Endothelial cell of umbilical vein (primary cell): ENCODE data around the gene PSMB8. TPM values are rescaled to one million over a fixed set of nuclear protein-coding genes. Genes with fewer than 3 reads are reported as not detected.

Experiments
- BruUV-seq: library from RNA; stranded (reverse); fragments of 400-500 nt; replicated peaks from 2 replicates; lab custom pipeline; 2021; lab: Mats Ljungman, UMichigan
- CTCF ChIA-PET: fragments of 300-600, 350-600 bp; sonication (Branson Sonifier 250); formaldehyde crosslinking; loops from one replicate; lab custom pipeline; 2021; ENCODE audit warnings: antibody characterized with exemption, inconsistent platforms; lab: Charles Lee
- POLR2A ChIA-PET: fragments of 300-600, 350-600 bp; sonication (Branson Sonifier 250); formaldehyde crosslinking; loops from one replicate; lab custom pipeline; 2021; ENCODE audit warnings: antibody characterized with exemption, inconsistent platforms; lab: Charles Lee
- DNase-seq: peaks from one replicate; pipeline ENCODE4 v3.0.0-alpha.2; 2011; ENCODE audit warnings: low read depth, low spot score
- FAIRE-seq: peaks from 2 replicates; lab custom pipeline; 2011; peaks lifted over from hg19 to GRCh38; lab: Jason Lieb, UNC
- H2AFZ ChIP-seq: 2 replicates; pipeline ENCODE4 v1.6.0; 2012; ENCODE audit warnings: low read depth, low read length, control low read depth, inconsistent platforms
- H3K27ac ChIP-seq: 2 replicates; pipeline ENCODE4 v1.5.1; 2011; ENCODE audit warnings: low read depth, mild to moderate bottlenecking, control low read depth, low read length, moderate library complexity; ENCODE audit not compliant: insufficient read depth
- H3K27me3 ChIP-seq, 2 experiments: 2 replicates each; pipeline versions ENCODE4 v1.6.0 to v1.6.1; 2011; ENCODE audit warnings: low read length in 2 of 2, mixed read lengths in 1 of 2; ENCODE audit not compliant: control insufficient read depth in 2 of 2, insufficient read depth in 2 of 2
- H3K36me3 ChIP-seq, 2 experiments: 2 replicates in 1 of 2; 3 replicates in 1 of 2; pipeline ENCODE4 v1.5.1; 2011; ENCODE audit warnings: low read length in 2 of 2, mild to moderate bottlenecking in 1 of 2, moderate library complexity in 1 of 2; ENCODE audit not compliant: control insufficient read depth in 2 of 2, insufficient read depth in 2 of 2; ENCODE audit errors: extremely low read depth in 1 of 2
- H3K4me1 ChIP-seq: 3 replicates; pipeline ENCODE4 v1.5.1; 2011; ENCODE audit warnings: mild to moderate bottlenecking, low read length; ENCODE audit not compliant: control insufficient read depth, insufficient read depth; ENCODE audit errors: extremely low read depth
- H3K4me2 ChIP-seq: 2 replicates; pipeline ENCODE4 v1.6.1; 2011; ENCODE audit warnings: low read length, control low read depth, mixed read lengths; ENCODE audit not compliant: insufficient read depth
- H3K4me3 ChIP-seq, 3 experiments: fragments of 200-600 bp in 1 of 3; sonication (generic), shearing (Covaris generic) in 1 of 3; replicated peaks in 1 of 3; 2 replicates each; pipeline ENCODE4 v1.5.1; 2011 to 2016; ENCODE audit warnings: control low read depth in 3 of 3, low read length in 3 of 3, mild to moderate bottlenecking in 2 of 3, inconsistent platforms in 1 of 3, low read depth in 1 of 3, moderate library complexity in 1 of 3; ENCODE audit not compliant: insufficient read depth in 1 of 3
- H3K79me2 ChIP-seq: 2 replicates; pipeline ENCODE4 v1.6.0; 2012; ENCODE audit warnings: low read length, inconsistent platforms; ENCODE audit not compliant: control insufficient read depth, insufficient read depth
- H3K9ac ChIP-seq: replicated peaks from 2 replicates; pipeline ENCODE3; 2011; ENCODE audit warnings: low read length, control low read depth; ENCODE audit not compliant: insufficient read depth; ENCODE audit errors: extremely low read depth
- H3K9me1 ChIP-seq: replicated peaks from 3 replicates; pipeline ENCODE4 v1.6.0; 2011; ENCODE audit warnings: mild to moderate bottlenecking, low read length; ENCODE audit not compliant: control insufficient read depth, insufficient read depth; ENCODE audit errors: extremely low read depth
- H3K9me3 ChIP-seq: replicated peaks from 2 replicates; pipeline ENCODE4 v1.5.1; 2012; ENCODE audit warnings: low read length, inconsistent platforms; ENCODE audit not compliant: control insufficient read depth, insufficient read depth
- H4K20me1 ChIP-seq: replicated peaks from 2 replicates; pipeline ENCODE3; 2011; ENCODE audit warnings: mild to moderate bottlenecking, low read length; ENCODE audit not compliant: control insufficient read depth, insufficient read depth; ENCODE audit errors: extremely low read depth
- EZH2 ChIP-seq: IDR thresholded peaks from 2 replicates; pipeline ENCODE4 v1.6.1; 2012; ENCODE audit warnings: borderline replicate concordance, low read depth, mild to moderate bottlenecking, moderate library complexity, low read length, inconsistent platforms; ENCODE audit not compliant: severe bottlenecking
- FOS ChIP-seq: IDR thresholded peaks from 2 replicates; pipeline ENCODE4 v1.6.1; 2011; ENCODE audit warnings: mild to moderate bottlenecking, low read length, moderate library complexity, borderline replicate concordance; ENCODE audit not compliant: insufficient read depth
- GATA2 ChIP-seq: IDR thresholded peaks from 2 replicates; pipeline ENCODE4 v1.7.0; 2011; ENCODE audit warnings: low read depth, mild to moderate bottlenecking, moderate library complexity, mixed read lengths, low read length; ENCODE audit not compliant: insufficient read length, insufficient read depth
- JUN ChIP-seq: IDR thresholded peaks from 2 replicates; pipeline ENCODE4 v1.6.1; 2011; ENCODE audit warnings: borderline replicate concordance, low read depth; ENCODE audit not compliant: insufficient read length, insufficient read depth
- MYC ChIP-seq: IDR thresholded peaks from one replicate; pipeline ENCODE4 v1.6.1; 2011; ENCODE audit warnings: mild to moderate bottlenecking, low read depth, low read length
- POLR2A ChIP-seq: IDR thresholded peaks from 2 replicates; pipeline ENCODE4 v1.6.1; 2012; ENCODE audit warnings: low read depth, mild to moderate bottlenecking, control low read depth, low read length
- POLR2AphosphoS5 ChIP-seq: IDR thresholded peaks from 2 replicates; pipeline ENCODE4 v1.6.1; 2012; ENCODE audit warnings: low read depth, mild to moderate bottlenecking, control low read depth, low read length, moderate library complexity; ENCODE audit not compliant: insufficient read depth
- dilution Hi-C: fragments of 300-500 bp; cut with MboI; formaldehyde crosslinking; loops from one replicate; pipeline ENCODE4 v1.15.0; 2019; ENCODE audit warnings: low sequenced_read_pairs; ENCODE audit not compliant: extremely low pct_ligation_motif_present
- intact Hi-C: fragments of 100-400 bp; cut with micrococcal nuclease; formaldehyde crosslinking; loops from one replicate; pipeline ENCODE4 v1.10.0; 2022
- polyA plus RNA-seq, 4 experiments: library from polyadenylated mRNA; depleted of rRNA in 3 of 4; stranded (reverse) in 3 of 4; unstranded in 1 of 4; fragments of >200 nt; gene quantifications; 2 replicates each; pipeline versions ENCODE4 v1.2.1 to v1.2.3, GENCODE V29; 2011 to 2012; ENCODE audit warnings: missing spikeins in 1 of 4
- total RNA-seq: library from RNA; stranded (reverse); gene quantifications from 2 replicates; pipeline ENCODE4 v1.2.3, GENCODE V29; 2021
- TF ChIP-seq, protein P1 (sequence below), 2 donors: IDR thresholded peaks; 1 replicate in 1 of 2; 2 replicates in 1 of 2; pipeline ENCODE4 v1.5.1; 2011; ENCODE audit warnings: low read length in 2 of 2, mild to moderate bottlenecking in 2 of 2, moderate library complexity in 2 of 2, control low read depth in 1 of 2, inconsistent platforms in 1 of 2, low read depth in 1 of 2; ENCODE audit not compliant: insufficient read depth in 1 of 2; ENCODE audit errors: extremely low read depth in 1 of 2

Gene PSMB8
- total and polyA plus RNA-seq, 2 donors (not counting 3 experiments of a cell fraction or from before 2014, with no cell fraction given) = 40.1 to 49.4 TPM

DNA sequence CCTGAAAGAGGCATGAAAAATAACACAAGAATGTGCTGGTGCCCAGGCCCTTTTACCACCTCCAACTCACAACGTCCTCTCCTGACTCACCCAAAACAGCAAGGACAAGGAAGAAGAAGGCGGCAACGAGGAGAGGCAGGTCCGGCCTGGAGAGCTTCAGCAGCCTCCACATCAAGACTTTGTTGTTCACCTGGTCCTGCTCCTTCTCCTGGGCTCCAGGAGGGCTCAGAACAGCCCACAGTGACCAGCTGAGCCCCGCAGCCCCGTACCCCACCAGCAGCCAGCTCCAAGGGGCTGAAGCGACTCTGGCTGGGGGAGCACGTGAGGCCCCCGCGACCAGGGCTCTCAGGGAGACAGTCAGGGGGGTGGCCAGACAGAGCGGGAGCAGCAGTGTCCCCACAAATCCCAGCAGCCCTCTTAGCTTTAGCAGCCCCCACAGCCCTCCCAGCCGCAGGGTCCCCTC, 6.2 kb downstream of the PSMB8 start:
- ChIA-PET CTCF (interaction anchor here (0.9 to 11.0 kb wide), 25 partner anchors 11 to 593 kb away, joined by 3 to 397 read pairs (median 11); partner anchors contain the start of genes HLA-DMA, PSMB9 and TAP1), POLR2A (interaction anchor here (0.5 to 1.9 kb wide), 4 partner anchors 16 to 134 kb away, joined by 3 to 16 read pairs (median 10); partner anchors contain the start of genes BRD2, PSMB9 and TAP1)
- TF ChIP-seq GATA2 (no peak), POLR2AphosphoS5 (no peak), FOS (no peak), EZH2 (no peak), POLR2A (no peak), JUN (no peak), MYC (no peak)
- TF ChIP-seq, protein P1, sequence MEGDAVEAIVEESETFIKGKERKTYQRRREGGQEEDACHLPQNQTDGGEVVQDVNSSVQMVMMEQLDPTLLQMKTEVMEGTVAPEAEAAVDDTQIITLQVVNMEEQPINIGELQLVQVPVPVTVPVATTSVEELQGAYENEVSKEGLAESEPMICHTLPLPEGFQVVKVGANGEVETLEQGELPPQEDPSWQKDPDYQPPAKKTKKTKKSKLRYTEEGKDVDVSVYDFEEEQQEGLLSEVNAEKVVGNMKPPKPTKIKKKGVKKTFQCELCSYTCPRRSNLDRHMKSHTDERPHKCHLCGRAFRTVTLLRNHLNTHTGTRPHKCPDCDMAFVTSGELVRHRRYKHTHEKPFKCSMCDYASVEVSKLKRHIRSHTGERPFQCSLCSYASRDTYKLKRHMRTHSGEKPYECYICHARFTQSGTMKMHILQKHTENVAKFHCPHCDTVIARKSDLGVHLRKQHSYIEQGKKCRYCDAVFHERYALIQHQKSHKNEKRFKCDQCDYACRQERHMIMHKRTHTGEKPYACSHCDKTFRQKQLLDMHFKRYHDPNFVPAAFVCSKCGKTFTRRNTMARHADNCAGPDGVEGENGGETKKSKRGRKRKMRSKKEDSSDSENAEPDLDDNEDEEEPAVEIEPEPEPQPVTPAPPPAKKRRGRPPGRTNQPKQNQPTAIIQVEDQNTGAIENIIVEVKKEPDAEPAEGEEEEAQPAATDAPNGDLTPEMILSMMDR (IDR thresholded peaks at IDR 0.05; ENCODE audit: extremely low read depth in 1 of 2, insufficient read depth in 1 of 2, low read depth in 1 of 2, low read length in 2 of 2) = no peak
- Histone ChIP-seq H2AFZ (peak overlapping the region; percentile 82), H3K79me2 (peaks cover 9% of the 10 kb centered on the region), H3K27me3 (no peaks in the 10 kb centered on the region), H3K36me3 (peaks cover 0 to 3% of the 10 kb centered on the region in 2 experiments), H4K20me1 (no peaks in the 10 kb centered on the region), H3K9me1 (no peaks in the 10 kb centered on the region), H3K4me3 (peak overlapping the region; percentile 30 to 89 (median 70)), H3K27ac (peak overlapping the region; percentile 23), H3K4me2 (peak overlapping the region; percentile 83), H3K4me1 (peaks cover 7% of the 10 kb centered on the region), H3K9ac (peak overlapping the region; percentile 73), H3K9me3 (no peaks in the 10 kb centered on the region)
- DNase-seq = no peak
- no TSS peak for BruUV-seq
- intact Hi-C loops = loop anchor here (1.0 to 2.0 kb wide), 3 partner anchors 17 to 147 kb away; partner anchors contain the start of gene PSMB9
- dilution Hi-C loops = no loop called here
- no peak for FAIRE-seq
